ENCODE results near the gene SGPL1.

SGPL1 gene

DNA sequence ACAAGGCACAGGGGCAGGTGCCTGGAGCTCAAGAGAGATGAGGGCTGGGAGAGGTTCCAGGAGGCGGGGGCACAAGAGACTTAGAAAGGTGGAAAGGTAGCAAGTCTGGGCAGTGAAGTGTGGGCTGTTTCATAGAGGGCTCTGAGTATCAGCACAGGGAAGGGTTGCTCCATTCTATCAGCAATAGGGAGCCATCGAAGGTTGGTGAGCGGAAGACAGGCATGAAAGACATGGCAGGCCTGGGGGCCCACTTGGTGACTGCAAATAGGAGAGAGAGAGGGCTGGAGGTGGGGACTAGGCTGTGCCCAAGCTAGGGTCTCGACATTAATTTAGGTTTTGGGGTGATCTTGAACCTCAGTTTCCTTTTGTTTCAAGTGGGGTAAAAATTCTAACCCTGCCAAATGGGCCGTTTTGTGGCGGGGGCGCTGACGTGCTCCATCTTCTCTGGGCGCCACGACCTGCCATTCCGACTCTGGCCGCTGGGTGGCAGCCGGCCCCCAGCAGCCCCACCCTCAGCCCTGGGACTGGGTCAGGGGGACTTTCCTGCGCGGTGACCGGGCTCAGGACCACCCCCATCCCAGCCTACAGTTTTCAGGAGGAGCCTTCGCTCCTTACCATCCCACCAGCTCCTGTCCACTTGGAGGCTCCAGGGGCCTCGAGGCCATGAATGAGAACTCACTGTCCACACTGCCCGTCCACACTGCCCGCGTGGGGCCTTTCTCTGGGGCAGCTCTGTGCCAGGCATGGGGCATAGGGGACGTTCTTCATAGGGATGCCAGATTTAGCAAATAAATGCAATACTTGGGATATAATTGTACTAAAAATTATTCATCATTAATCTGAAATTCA lies 109.9 kb downstream of the SGPL1 start:
- DNase-seq = peak; percentile 14

DNA sequence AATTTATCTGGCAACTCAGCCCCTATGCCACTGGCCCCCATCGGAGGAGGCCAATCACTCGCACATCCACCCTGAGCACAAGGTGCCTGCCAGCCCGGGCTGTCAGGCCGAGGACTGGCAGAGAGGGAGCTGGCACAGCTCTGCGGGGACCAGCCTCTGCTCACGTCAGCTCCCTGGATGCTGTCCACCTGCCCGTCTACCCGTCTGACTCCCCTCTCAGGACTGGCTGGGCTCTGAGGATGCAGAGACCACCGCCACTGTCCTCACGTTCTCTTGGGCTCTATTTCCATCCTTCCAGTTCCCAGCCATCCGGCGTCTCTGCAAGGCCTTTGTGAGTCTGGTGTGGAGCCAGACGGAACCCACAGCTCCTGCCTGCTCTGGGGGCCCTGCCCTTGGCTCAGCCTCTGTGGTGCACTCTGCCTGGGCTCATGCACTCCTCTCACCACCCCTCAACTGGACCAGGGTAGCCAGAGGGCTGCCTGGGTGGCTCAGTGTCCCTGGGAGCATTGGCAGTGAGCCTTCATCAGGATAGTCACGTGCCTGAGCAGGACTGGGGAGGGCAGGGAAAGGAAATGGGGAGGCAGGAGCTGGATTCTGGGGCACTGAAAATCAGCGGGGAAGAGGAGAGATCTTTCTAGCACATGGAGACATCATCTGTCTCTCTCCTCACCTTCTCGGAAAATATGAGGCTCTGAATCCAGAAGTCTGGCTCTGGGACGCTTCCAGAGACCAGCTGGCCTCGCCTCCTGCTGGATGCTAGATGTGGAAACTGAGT lies 110.7 kb downstream of the SGPL1 start:
- no peak for DNase-seq

- no peak for DNase-seq
Observed at GRCh38 chr10:70927189-70927943, 111.6 kb downstream of the SGPL1 start.

- no peak for DNase-seq
Observed at GRCh38 chr10:70928140-70928539, 112.4 kb downstream of the SGPL1 start.

GRCh38 chr10:70930263-70931000 lies 114.7 kb downstream of the SGPL1 start:
- no peak for DNase-seq
